ENCODE measurements around the gene COL23A1.

The COL23A1 gene

DNA sequence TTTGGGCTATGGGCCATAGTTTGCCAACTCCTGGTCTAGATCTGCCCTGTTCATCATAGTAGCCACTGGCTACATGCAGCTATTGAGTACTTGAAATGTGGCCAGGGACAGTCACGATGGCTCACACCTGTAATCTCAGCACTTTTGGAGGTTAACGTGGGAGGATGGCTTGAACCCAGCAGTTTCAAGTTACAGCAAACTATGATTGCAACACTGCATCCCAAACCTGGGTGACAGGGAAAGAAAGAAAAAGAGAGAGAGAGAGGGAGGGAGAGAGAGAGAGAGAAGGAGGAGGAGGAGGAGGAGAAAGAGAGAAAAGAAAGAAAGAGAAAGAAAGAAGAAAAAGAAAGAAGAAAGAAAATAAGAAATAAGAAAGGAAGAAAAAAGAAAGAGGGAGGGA lies 397.9 kb downstream of the COL23A1 start:
- DNase-seq (ENCODE audit: low read depth in 2 of 2) = no peak

DNA sequence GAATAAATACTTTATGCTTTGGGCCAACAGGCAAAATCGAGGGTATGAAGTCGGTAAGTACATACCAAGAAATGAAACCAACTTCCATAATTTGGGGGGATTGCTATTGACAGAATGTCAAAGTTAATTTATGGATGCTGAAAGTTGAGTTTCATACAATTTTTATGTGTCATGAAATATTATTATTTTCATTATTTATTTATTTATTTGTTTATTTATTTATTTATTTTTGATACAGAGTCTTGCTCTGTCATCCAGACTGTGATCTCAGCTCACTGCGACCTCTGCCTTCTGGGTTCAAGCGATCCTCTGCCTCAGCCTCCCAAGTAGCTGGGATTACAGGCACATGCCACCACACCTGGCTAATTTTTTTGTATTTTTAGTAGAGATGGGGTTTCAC lies 398.5 kb downstream of the COL23A1 start:
- DNase-seq (ENCODE audit: low read depth in 2 of 2) = no peak

DNA sequence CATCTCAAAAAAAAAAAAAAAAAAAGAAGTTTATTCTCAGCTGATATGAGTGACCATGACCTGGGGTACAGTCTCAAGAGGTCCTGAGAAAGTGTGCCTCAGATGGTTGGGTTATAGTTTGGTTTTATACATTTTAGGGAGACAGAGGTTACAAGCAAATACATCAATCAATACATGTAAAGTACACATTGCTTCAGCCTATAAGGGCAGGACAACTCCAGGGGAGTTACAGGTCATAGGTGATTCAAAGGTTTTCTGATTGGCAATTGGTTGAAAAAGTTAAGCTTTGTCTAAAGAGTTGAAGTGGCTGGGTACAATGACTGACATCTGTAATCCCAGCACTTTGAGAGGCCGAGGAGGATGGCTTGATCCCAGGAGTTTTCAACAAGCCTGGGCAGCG lies 400.8 kb downstream of the COL23A1 start:
- no peak for DNase-seq (ENCODE audit: low read depth in 2 of 2)
